Glutamatergic neuron (in vitro differentiated cells): ENCODE results near the gene NOXA1. TPM values are rescaled to one million over a fixed set of nuclear protein-coding genes. Genes with fewer than 3 reads are reported as not detected.
A peak's percentile ranks its signal among the peaks of the same experiment; 100 is the strongest.

Experiments used
- DNase-seq: peaks from one replicate; pipeline ENCODE4 v3.0.0; 2022
- H3K27ac Mint-ChIP-seq: one replicate; pipeline ENCODE4 v1.8.0; 2020; ENCODE audit warnings: mild to moderate bottlenecking, mixed read lengths, inconsistent platforms; ENCODE audit not compliant: unreplicated experiment
- H3K27me3 Mint-ChIP-seq: one replicate; pipeline ENCODE4 v1.8.0; 2020; ENCODE audit warnings: mild to moderate bottlenecking, moderate library complexity, mixed read lengths, inconsistent platforms; ENCODE audit not compliant: unreplicated experiment
- H3K36me3 Mint-ChIP-seq: one replicate; pipeline ENCODE4 v1.8.0; 2020; ENCODE audit warnings: mild to moderate bottlenecking, mixed read lengths, inconsistent platforms; ENCODE audit not compliant: unreplicated experiment
- H3K4me1 Mint-ChIP-seq: one replicate; pipeline ENCODE4 v1.8.0; 2020; ENCODE audit warnings: mild to moderate bottlenecking, low read depth, mixed read lengths, inconsistent platforms; ENCODE audit not compliant: unreplicated experiment
- H3K4me3 Mint-ChIP-seq: one replicate; pipeline ENCODE4 v1.8.0; 2020; ENCODE audit warnings: mild to moderate bottlenecking, mixed read lengths, inconsistent platforms; ENCODE audit not compliant: unreplicated experiment
- H3K9me3 Mint-ChIP-seq: one replicate; pipeline ENCODE4 v1.8.0; 2020; ENCODE audit warnings: mild to moderate bottlenecking, moderate library complexity, mixed read lengths, inconsistent platforms; ENCODE audit not compliant: unreplicated experiment
- total RNA-seq: library from RNA; stranded (reverse); fragmentation: NEBNext Ultra II Directional; extraction: Animal tissue kit (Norgen Biotek cat#: 25700); gene quantifications from one replicate; pipeline ENCODE4 v1.2.1, GENCODE V29; 2021; ENCODE audit not compliant: unreplicated experiment
- TF ChIP-seq, protein P1 (sequence below): fragments of 200-600 bp; sonication (generic); IDR thresholded peaks from one replicate; pipeline ENCODE4 v1.5.0; 2021; ENCODE audit not compliant: partially characterized antibody, unreplicated experiment

The NOXA1 gene
- total RNA-seq, 1 donor from 2014 or later: 2.6 TPM

DNA sequence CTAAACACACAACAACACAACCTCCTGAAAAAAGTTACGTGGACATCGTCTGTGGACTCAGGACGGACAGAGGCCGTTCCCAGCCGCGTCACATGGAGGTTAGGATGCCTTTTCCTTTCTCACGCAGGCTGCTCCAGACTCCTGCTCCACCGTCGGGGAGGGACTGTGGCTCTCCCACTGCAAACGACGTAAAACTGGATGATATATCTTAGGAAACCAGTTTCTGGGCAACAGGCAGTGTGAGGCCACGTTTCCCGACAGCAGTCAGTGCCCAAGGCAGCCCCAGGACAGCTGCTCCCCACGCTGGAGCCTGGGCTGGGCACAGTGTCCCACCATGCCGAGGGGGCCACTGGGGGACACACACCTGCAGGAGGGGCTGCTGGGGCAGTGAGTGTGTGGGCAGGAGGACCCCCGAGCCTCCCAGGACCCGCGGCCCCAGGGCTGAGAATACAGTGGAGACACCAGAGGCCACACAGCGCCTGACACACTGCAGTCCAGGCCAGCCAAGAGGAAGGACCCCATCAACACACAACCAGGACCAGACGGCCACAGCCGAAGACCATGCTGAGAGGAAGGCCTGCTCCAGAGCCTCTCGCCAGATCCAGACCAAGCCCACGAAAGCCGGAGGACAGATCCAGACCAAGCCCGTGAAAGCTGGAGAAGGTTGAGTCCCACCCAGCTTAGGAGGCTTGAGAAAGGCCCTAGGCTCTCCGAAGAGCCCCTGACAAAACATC, 26.4 kb upstream of the NOXA1 start:
- Mint-ChIP-seq H3K4me1 (peaks cover 2% of the 10 kb centered on the region), H3K36me3 (peaks cover 24% of the 10 kb centered on the region), H3K4me3 (no peak overlapping the region), H3K9me3 (peaks cover 12% of the 10 kb centered on the region), H3K27me3 (peaks cover 8% of the 10 kb centered on the region), H3K27ac (no peak overlapping the region)
- no peak for DNase-seq
- TF ChIP-seq, protein P1, sequence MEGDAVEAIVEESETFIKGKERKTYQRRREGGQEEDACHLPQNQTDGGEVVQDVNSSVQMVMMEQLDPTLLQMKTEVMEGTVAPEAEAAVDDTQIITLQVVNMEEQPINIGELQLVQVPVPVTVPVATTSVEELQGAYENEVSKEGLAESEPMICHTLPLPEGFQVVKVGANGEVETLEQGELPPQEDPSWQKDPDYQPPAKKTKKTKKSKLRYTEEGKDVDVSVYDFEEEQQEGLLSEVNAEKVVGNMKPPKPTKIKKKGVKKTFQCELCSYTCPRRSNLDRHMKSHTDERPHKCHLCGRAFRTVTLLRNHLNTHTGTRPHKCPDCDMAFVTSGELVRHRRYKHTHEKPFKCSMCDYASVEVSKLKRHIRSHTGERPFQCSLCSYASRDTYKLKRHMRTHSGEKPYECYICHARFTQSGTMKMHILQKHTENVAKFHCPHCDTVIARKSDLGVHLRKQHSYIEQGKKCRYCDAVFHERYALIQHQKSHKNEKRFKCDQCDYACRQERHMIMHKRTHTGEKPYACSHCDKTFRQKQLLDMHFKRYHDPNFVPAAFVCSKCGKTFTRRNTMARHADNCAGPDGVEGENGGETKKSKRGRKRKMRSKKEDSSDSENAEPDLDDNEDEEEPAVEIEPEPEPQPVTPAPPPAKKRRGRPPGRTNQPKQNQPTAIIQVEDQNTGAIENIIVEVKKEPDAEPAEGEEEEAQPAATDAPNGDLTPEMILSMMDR: no peak

DNA sequence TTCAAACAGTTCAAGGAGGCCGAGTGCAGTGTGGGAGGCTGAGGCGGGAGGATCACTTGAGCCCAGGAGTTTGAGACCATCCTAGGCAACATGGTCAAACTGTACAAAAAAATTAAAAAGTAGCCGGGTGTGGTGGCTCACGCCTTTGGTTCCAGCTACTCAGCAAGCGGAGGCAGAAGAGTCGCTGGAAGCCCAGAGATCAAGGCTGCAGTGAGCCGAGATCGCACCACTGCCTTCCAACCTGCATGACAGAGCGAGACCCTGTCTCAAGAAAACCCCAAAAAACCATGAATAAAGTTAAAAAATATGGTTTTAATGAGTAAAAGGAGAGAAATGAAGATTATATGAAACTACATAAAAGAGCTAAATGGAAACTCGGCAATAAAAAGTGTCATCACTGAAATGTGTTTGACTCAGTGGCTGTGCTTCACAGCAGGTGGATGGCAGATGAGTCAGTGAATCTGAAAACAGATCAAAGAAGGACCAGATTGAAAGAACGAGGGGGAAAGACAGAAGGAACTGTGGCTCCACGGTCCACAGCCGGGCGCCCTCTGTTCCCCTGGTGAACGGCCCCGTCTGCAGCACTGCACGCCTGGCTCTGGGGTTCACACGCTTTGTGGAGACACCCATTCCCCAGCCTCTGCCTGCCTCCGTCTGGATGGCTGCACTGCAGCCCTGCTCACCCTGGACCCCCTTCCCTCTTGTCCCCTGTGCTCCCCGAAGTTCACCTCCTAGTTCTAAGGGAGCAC, 25.3 kb upstream of the NOXA1 start:
- Mint-ChIP-seq H3K4me1 (peaks cover 2% of the 10 kb centered on the region), H3K27me3 (peaks cover 8% of the 10 kb centered on the region), H3K4me3 (no peak overlapping the region), H3K27ac (no peak overlapping the region), H3K9me3 (peaks cover 20% of the 10 kb centered on the region), H3K36me3 (peaks cover 34% of the 10 kb centered on the region)
- no peak for DNase-seq
- TF ChIP-seq, protein P1: no peak

DNA sequence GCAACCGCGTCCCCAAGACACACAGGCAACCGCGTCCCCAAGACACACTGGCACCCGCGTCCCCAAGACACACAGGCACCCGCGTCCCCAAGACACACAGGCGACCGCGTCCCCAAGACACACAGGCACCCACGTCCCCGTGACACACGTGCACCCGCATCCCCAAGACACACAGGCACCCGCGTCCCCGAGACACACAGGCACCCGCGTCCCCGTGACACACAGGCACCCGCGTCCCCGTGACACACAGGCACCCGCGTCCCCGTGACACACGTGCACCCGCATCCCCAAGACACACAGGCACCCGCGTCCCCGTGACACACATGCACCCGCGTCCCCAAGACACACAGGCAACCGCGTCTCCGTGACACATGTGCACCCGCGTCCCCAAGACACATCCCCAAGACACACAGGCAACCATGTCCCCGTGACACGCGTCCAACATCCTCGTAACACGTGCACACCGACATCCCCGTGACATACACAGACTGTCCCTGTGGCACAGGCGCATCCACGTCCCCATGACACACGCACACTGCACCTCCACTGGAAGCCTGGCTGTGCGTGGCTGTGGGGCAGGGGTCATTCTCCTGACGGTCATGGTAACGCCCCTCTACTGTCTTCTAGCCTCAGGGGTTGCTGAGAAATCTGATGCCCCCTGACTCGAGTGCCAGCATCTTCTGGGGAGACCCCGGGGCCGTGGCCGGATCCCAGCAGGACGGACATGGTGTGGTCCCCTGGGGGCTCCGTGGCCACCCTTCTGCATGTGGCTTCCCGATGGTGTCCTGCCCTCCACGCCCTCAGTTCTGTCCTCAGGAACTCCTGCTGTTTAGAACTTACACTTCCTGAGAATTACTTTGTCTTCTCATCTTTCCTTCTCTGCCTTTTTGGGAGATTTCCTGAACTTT, 24.4 kb upstream of the NOXA1 start:
- DNase-seq: no peak
- H3K27me3 Mint-ChIP-seq: peaks cover 8% of the 10 kb centered on the region
- H3K36me3 Mint-ChIP-seq: peaks cover 34% of the 10 kb centered on the region
- TF ChIP-seq, protein P1: no peak
- peaks cover 2% of the 10 kb centered on the region for H3K4me1 Mint-ChIP-seq
- peaks cover 20% of the 10 kb centered on the region for H3K9me3 Mint-ChIP-seq
- peak overlapping the region; percentile 4 for H3K4me3 Mint-ChIP-seq
- no peak overlapping the region for H3K27ac Mint-ChIP-seq

DNA sequence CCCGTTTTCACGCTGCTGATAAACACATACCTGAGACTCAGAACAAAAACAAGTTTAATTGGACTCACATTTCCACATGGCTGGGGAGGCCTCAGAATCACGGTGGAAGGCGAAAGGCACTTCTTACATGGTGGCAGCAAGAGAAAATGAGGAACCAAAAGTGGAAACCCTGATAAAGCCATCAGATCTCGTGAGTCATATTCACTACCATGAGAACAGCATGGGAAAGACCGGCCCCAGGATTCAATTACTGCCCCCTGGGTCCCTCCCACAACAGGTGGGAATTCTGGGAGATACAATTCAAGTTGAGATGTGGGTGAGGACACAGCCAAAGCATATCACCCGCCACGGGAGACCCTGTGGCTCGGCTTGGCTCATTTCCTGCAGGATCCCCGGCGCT, 20.4 kb upstream of the NOXA1 start:
- TF ChIP-seq, protein P1: no peak
- no peak overlapping the region for H3K27ac Mint-ChIP-seq
- peaks cover 10% of the 10 kb centered on the region for H3K27me3 Mint-ChIP-seq
- H3K9me3 Mint-ChIP-seq: peaks cover 19% of the 10 kb centered on the region
- DNase-seq: no peak
- no peak overlapping the region for H3K4me3 Mint-ChIP-seq
- peaks cover 27% of the 10 kb centered on the region for H3K36me3 Mint-ChIP-seq
- no peaks in the 10 kb centered on the region for H3K4me1 Mint-ChIP-seq
